Left lung (tissue), 10 donors: ENCODE measurements around the gene TELO2. TPM values are rescaled to one million over a fixed set of nuclear protein-coding genes. Genes with fewer than 3 reads are reported as not detected.
A peak's percentile ranks its signal among the peaks of the same experiment; 100 is the strongest.

Experiments
- ATAC-seq: fragments of 200-7000 bp; cut with Tn5 transposase; one replicate; pipeline ENCODE4 v1.9.1; 2020; ENCODE audit warnings: moderate library complexity
- DNase-seq, 4 donors: peaks; one replicate each; pipeline ENCODE4 v3.0.0-alpha.2; 2013 to 2020
- H3K27ac ChIP-seq, 2 donors: fragments of 200-600 bp; sonication (generic) in 1 of 2; one replicate each; pipeline versions ENCODE4 v1.5.0 to v1.8.0; 2020 to 2021
- H3K27me3 ChIP-seq, 2 donors: fragments of 200-600 bp; sonication (generic) in 1 of 2; one replicate each; pipeline versions ENCODE4 v1.5.0 to v1.8.0; 2020 to 2021
- H3K36me3 ChIP-seq, 2 donors: fragments of 200-600 bp; sonication (generic) in 1 of 2; one replicate each; pipeline versions ENCODE4 v1.5.0 to v1.8.0; 2020 to 2021
- H3K4me1 ChIP-seq, 2 donors: fragments of 200-600 bp; one replicate each; pipeline ENCODE4 v1.8.0; 2021
- H3K4me3 ChIP-seq, 2 donors: fragments of 200-600 bp; sonication (generic) in 1 of 2; one replicate each; pipeline versions ENCODE4 v1.5.0 to v1.8.0; 2020 to 2021; ENCODE audit warnings: mild to moderate bottlenecking in 1 of 2
- H3K9me3 ChIP-seq, 2 donors: fragments of 200-600 bp; sonication (generic) in 1 of 2; one replicate each; pipeline versions ENCODE4 v1.5.0 to v1.8.0; 2020 to 2021
- CTCF ChIP-seq, 2 donors: fragments of 200-600 bp; sonication (generic) in 1 of 2; IDR thresholded peaks; one replicate each; pipeline versions ENCODE4 v1.5.0 to v1.8.0; 2021; ENCODE audit warnings: antibody characterized with exemption in 2 of 2
- intact Hi-C, 2 donors: fragments of 100-400 bp; cut with DNase I; formaldehyde crosslinking; loops; one replicate each; pipeline versions ENCODE4 v1.11.2 to v1.14.2; 2022
- polyA plus RNA-seq, 6 donors: library from polyadenylated mRNA; unstranded; fragments of 120-200 nt; gene quantifications; one replicate each; pipeline ENCODE4 v1.2.1, GENCODE V29; 2013; ENCODE audit not compliant: insufficient read length in 6 of 6
- total RNA-seq, 2 donors: library from RNA; stranded (reverse); fragmentation: NEBNext Ultra II Directional; extraction: Animal tissue kit (Norgen Biotek cat#: 25700); gene quantifications; one replicate each; pipeline ENCODE4 v1.2.1, GENCODE V29; 2021
- donor health status: DM: no; HTN: yes; CAD: no.
- donor health status: DM: no; HTN: no; CAD: no.

Gene TELO2
- total and polyA plus RNA-seq, 8 donors: 24.5 to 49.1 (median 35.1) TPM

- no peaks in the 10 kb centered on the region for H3K9me3 ChIP-seq
- ATAC-seq (no peak), DNase-seq (no peak)
- intact Hi-C loops: no loop called here
- no peak overlapping the region for H3K27ac ChIP-seq
- H3K4me3 ChIP-seq: no peak overlapping the region
- no peaks in the 10 kb centered on the region for H3K27me3 ChIP-seq
- peaks cover 0 to 92% of the 10 kb centered on the region in 2 donors for H3K36me3 ChIP-seq
- TF ChIP-seq CTCF (IDR thresholded peaks at IDR 0.05): no peak
- no peaks in the 10 kb centered on the region for H3K4me1 ChIP-seq
Measured at GRCh38 chr16:1457489-1458245, 35.5 kb upstream of the TELO2 start.

GRCh38 chr16:1458336-1458976 is 34.7 kb upstream of the TELO2 start:
- Histone ChIP-seq H3K27ac (no peak overlapping the region), H3K9me3 (no peaks in the 10 kb centered on the region), H3K4me3 (no peak overlapping the region), H3K36me3 (peaks cover 0 to 92% of the 10 kb centered on the region in 2 donors), H3K4me1 (no peaks in the 10 kb centered on the region), H3K27me3 (no peaks in the 10 kb centered on the region)
- no peak for TF ChIP-seq CTCF (IDR thresholded peaks at IDR 0.05)
- intact Hi-C loops: no loop called here
- ATAC-seq (no peak), DNase-seq (no peak)

GRCh38 chr16:1458977-1459341 is 34.2 kb upstream of the TELO2 start:
- peaks cover 0 to 92% of the 10 kb centered on the region in 2 donors for H3K36me3 ChIP-seq
- intact Hi-C loops: no loop called here

GRCh38 chr16:1459967-1460366 is 33.2 kb upstream of the TELO2 start:
- intact Hi-C loops: no loop called here
- H3K36me3 ChIP-seq: peaks cover 0 to 91% of the 10 kb centered on the region in 2 donors
- no peak for TF ChIP-seq CTCF (IDR thresholded peaks at IDR 0.05)

More at GRCh38 chr16:1458977-1459341, 34.2 kb upstream of the TELO2 start:
- ATAC-seq (no peak), DNase-seq (peak in 1 of 4 donors; percentile 71)
- no peaks in the 10 kb centered on the region for H3K9me3 ChIP-seq
- no peak overlapping the region for H3K4me3 ChIP-seq
- TF ChIP-seq CTCF (IDR thresholded peaks at IDR 0.05): no peak
- no peaks in the 10 kb centered on the region for H3K27me3 ChIP-seq
- H3K27ac ChIP-seq: no peak overlapping the region
- no peaks in the 10 kb centered on the region for H3K4me1 ChIP-seq

GRCh38 chr16:1460602-1461138 is 32.5 kb upstream of the TELO2 start:
- TF ChIP-seq CTCF (IDR thresholded peaks at IDR 0.05): no peak
- Histone ChIP-seq H3K36me3 (peaks cover 0 to 90% of the 10 kb centered on the region in 2 donors), H3K4me1 (no peaks in the 10 kb centered on the region), H3K27ac (no peak overlapping the region), H3K4me3 (no peak overlapping the region), H3K27me3 (no peaks in the 10 kb centered on the region), H3K9me3 (no peaks in the 10 kb centered on the region)
- ATAC-seq (no peak), DNase-seq (peak in 1 of 4 donors; percentile 70)
- intact Hi-C loops: no loop called here

More at GRCh38 chr16:1459967-1460366, 33.2 kb upstream of the TELO2 start:
- no peaks in the 10 kb centered on the region for H3K4me1 ChIP-seq
- H3K4me3 ChIP-seq: no peak overlapping the region
- H3K9me3 ChIP-seq: no peaks in the 10 kb centered on the region
- no peak overlapping the region for H3K27ac ChIP-seq
- no peaks in the 10 kb centered on the region for H3K27me3 ChIP-seq
- DNase-seq (no peak), ATAC-seq (no peak)
